Measurements from ENCODE around the gene RNF215.

DNA sequence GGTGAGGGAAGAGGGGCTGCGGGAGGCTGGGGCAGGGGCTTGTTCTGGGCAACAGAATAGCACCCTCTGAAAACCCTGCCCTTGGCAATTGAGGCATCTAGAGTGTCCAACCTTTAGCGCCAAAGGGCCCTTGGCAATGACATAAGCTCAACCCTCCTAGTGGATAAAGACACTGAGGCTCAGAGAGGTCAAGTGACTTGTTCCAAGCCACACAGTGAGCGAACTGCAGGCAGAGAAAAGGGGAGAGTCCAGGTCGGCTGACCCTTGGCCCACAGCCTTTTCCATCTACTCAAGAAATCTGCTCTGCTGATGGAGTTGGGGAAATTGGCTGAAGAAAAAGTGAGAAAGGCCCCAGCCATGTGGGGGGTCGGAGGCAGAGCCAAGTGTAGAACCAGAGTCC, 12.5 kb upstream of the RNF215 start:
- TF ChIP-seq, protein P1, sequence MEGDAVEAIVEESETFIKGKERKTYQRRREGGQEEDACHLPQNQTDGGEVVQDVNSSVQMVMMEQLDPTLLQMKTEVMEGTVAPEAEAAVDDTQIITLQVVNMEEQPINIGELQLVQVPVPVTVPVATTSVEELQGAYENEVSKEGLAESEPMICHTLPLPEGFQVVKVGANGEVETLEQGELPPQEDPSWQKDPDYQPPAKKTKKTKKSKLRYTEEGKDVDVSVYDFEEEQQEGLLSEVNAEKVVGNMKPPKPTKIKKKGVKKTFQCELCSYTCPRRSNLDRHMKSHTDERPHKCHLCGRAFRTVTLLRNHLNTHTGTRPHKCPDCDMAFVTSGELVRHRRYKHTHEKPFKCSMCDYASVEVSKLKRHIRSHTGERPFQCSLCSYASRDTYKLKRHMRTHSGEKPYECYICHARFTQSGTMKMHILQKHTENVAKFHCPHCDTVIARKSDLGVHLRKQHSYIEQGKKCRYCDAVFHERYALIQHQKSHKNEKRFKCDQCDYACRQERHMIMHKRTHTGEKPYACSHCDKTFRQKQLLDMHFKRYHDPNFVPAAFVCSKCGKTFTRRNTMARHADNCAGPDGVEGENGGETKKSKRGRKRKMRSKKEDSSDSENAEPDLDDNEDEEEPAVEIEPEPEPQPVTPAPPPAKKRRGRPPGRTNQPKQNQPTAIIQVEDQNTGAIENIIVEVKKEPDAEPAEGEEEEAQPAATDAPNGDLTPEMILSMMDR (IDR thresholded peaks at IDR 0.05) = no peak
- no peak for TF ChIP-seq POLR2A (IDR thresholded peaks at IDR 0.05; ENCODE audit: low read depth)
- no peak for TF ChIP-seq POLR2AphosphoS5 (IDR thresholded peaks at IDR 0.05)

Data from esophagus muscularis mucosa (tissue), 3 donors.